ENCODE measurements around the gene EAPP.
"Not testable (repeated sequence)": the region's sequence is repeated elsewhere in the genome, so short reads cannot be mapped to it uniquely, and the experiment has no call there.

Gene EAPP

DNA sequence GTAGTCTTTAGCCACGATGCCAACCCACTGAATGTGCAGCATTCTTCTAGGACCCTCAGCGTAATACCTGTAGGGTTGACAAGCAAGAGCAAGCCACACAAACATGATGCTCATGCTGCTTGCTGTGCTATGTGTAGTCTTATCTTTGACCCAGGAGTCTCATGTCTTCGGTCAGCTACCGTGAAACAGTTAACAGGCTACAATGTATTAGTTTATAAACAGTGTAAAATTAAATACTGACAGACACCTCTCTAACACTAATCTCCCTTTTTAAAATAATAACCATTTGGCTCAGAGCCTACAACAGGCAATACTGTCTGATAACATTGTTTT lies 1.9 kb downstream of the EAPP start:
- no peak for DNase-seq

DNA sequence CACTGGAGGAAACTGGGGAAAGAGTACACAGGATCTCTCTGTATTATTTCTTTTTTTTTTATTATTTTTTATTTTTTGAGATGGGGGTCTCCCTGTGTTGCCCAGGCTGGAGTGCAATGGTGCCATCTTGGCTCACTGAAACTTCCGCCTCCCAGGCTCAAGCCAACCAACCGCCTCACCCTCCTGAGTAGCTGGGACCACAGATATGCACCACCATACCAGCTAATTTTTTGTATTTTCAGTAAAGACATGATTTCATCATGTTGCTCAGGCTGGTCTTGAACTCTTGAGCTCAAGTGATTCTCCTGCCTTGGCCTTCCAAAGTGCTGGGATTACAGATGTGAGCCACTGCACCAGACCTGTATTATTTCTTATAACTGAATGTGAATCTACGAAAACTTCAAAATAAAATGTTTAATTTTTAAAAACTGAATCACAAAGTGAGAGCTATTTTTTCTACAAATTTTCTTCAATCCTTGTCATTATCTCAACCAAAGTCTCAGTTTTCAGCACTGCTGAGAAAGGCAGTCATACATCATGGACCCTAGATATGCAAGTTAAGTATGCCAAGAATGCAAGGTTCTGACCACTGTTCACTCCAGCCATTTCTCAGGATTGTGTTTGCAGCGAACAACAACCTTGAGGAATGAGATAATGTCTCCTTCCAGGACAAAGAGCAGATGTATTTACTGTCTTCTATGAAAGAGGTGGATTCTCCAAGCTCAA lies 2.4 kb downstream of the EAPP start:
- DNase-seq: no peak

DNA sequence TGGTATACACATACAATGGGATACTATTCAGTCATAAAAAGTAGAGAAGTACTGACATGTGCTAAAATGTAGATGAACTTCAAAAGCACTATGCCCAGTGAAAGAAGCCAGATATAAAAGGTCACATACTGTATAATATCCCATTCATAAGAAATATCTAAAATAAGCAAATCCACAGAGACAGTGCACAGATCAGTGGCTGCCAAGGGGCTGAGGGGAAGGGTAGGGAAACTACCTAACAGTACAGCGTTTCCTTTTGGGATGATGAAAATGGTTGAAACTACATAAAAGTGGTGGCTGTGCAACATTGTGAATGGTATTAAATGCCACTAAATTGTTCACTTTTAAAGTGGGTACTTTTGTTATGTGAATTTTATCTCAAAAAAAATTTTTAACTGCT lies 11.9 kb downstream of the EAPP start:
- DNase-seq: no peak

DNA sequence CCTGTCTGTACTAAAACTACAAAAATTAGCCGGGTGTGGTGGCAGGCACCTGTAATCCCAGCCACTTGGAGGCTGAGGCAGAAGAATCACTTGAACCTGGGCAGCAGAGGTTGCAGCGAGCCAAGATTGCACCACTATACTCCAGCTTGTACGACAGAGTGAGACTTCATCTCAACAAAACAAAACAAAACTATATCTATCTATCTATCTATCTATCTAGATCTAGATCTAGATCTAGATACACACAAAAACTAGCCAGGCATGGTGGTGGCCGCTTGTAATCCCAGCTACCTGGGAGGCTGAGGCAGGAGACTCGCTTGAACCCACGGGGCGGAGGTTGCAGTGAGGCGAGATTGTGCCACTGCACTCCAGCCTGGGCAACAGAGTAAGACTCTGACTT lies 15.3 kb downstream of the EAPP start:
- DNase-seq: not testable (repeated sequence)

DNA sequence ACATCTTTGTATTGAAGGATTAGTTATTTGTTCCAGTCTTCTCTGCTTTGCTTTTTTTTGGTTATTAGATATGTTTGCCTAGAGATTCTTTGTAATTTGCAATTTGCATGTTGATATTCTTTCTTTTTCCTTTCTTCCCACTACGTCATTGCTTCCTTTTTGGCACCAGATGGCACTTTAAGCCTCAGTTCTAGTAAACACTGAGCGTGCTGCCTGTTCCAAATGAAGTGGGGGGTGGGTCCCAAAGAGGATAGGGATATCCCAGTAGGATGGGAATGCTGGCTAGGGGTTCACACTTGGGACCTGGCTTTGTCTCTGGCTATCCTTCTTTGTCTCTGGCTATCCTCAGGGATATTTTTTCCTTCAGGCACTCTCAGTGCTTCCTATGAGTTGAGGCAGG lies 17.0 kb downstream of the EAPP start:
- no peak for DNase-seq

DNA sequence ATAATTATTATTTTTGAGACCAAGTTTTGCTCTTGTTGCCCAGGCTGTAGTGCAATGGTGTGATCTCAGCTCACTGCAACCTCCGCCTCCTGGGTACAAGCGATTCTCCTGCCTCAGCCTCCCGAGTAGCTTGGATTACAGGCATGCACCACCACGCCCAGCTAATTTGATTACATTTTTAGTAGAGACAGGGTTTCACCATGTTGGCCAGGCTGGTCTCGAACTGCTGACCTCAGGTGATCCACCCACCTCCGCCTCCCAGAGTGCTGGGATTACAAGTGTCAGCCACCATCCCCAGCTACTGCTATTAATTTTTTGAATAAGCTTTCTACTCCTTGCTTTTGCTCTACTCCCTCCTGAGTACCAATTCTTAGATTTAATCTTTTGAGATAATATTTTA lies 18.4 kb downstream of the EAPP start:
- not testable (repeated sequence) for DNase-seq

DNA sequence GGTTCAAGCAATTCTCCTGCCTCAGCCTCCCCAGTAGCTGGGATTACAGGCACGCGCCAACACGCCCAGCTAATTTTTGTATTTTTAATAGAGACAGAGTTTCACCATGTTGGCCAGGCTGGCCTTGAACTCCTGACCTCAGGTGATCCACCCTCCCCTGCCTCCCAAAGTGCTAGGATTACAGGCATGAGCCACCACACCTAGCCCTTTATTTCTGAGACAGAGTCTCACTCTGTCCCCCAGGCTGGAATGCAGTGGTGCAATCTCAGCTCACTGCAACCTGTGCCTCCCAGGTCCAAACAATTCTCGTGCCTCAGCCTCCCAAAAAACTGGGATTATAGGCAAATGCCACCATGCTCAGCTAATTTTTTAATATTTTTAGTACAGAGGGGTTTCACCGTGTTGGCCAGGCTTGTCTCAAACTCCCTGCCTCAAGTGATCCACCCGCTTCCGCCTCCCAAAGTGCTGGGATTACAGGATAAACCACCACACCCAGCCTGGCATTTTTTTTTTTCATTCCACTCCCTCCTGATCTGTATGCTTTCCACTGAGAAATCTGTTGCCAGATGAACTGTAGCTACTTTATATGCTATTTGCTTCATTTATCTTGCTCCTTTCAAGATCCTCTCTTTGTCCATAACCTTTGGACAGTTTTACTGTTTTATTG lies 19.1 kb downstream of the EAPP start:
- not testable (repeated sequence) for DNase-seq

DNA sequence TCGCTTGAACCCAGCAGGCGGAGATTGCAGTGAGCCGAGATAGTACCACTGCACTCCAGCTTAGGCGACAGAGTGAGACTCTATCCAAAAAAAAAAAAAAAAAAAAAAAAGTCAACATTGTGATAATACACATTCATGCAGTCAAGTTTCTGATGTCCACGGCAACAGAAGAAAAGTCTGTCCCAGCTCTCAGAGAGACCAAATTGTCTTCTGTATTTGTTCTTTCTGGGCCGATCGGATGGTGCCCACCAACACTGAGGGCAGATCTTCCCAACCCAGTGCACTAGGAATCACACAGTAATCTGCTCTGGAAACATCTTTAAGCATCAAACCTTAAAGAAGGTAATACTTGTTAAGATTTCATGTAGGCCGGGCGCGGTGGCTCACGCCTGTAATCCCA lies 31.6 kb downstream of the EAPP start:
- DNase-seq: no peak

DNA sequence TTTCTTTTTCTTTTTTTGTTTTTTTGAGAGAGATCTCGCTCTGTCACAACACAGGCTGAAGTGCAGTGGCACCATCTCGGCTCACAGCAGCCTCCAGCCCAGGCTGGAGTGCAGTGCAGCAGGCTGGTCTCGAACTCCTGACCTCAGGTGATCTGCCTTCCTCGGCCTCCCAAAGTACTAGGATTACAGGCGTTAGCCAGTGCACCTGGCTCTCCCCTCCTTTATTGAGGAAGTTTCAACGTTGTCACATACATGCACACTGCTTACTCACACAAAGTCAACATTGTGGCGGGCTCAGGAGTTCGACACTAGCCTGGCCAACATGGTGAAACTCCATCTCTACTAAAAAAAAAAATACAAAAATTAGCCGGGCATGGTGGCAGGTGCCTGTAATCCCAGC lies 32.0 kb downstream of the EAPP start:
- no peak for DNase-seq

DNA sequence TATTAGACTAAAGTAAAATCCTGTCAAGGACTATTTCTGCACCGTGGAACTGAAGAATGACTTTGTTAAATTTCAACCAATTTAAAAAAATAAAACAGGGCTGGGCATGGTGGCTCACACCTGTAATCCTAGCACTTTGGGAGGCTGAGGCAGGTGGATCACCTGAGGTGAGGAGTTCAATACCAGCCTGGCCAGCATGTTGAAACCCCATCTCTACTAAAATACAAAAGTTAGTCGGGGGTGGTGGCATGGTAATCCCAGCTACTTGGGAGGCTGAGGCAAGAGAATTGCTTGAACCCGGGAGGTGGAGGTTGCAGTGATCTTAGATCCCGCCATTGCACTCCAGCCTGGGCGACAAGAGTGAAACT lies 34.4 kb downstream of the EAPP start:
- not testable (repeated sequence) for DNase-seq

DNA sequence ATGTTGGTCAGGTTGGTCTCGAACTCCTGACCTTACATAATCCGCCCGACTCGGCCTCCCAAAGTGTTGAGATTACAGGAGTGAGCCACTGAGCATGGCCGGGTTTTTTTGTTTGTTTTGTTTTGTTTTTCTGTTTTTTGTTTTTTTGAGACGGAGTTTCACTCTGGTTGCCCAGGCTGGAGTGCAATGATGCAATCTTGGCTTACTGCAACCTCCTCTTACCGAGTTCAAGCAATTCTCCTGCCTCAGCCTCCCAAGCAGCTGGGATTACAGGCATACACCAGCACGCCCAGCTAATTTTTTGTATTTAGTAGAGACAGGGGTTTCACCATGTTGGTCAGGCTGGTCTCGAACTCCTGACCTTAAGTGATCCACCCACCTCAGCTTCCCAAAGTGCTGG lies 35.5 kb downstream of the EAPP start:
- DNase-seq: not testable (repeated sequence)

DNA sequence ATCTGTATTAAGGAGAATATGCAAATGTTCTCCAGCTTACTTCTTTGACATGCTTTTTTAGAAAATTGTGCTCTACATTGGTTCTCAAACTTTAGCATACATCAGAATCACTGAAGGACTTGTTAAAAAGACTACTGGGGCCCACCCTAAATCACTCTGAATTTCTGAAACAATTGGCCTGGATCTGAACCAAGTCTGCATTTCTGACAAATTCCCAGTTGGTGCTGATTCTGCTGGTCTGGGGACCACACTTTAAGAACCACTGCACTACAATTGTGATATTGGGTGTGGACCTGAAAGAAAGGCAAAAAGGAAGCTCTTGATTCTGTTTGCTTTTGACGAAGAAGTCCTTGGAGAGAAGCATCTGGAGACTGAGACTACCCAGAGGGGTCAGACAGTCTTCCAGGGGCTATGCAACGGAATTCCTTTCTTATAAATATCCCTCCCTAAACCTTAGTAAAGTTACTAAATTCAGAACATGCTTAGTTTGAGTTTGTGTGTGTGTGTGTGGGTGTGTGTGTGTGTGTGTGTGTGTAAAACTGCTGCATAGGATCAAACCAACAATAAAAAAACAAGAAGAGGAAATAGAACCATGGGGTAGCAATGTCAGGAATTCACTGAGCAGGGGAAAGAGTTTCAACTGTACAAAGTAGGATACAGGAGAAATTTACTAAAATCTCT lies 36.8 kb downstream of the EAPP start:
- no peak for DNase-seq

DNA sequence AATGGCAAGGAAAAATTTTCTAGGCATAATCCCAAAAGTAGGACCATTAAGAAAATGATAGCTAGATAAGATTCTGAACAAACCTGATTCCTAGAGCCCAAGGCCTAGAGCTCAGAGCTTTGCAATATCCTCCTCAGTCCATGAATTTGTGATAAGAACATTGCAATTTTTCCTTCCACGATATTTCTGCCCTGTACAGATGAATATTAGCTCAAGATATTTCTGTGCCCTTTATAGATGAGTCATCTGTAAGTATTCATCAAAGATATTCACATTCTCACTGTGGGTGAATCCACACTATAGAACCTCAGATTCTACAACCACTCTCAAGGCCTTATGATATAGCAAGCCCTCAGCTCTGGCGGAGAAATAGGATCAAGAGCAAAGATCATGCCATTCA lies 37.5 kb downstream of the EAPP start:
- DNase-seq: no peak

DNA sequence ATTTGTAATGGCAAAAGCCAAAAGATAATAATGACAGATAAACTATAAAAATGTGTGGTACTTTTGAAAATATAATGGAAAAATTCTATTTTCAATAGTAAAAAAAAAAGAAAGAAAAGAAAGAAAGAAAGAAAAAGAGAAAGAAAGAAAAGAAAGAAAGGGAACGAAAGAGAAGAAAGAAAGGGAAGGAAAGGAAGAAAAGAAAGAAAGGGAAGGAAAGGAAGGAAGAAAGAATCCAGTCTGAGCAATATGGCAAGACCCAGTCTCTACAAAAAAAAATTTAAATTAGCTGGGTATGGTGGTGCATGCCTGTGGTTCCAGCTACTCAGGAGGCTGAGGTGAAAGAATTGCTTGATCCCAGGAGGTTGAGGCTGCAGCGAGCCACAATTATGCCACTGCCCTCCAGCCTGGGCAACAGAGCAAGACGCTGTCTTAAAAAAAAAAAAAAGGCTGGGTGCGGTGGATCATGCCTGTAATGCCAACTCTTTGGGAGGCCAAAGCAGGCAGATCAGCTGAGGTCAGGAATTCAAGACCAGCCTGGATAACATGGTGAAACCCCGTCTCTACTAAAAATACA lies 38.4 kb downstream of the EAPP start:
- DNase-seq: no peak

DNA sequence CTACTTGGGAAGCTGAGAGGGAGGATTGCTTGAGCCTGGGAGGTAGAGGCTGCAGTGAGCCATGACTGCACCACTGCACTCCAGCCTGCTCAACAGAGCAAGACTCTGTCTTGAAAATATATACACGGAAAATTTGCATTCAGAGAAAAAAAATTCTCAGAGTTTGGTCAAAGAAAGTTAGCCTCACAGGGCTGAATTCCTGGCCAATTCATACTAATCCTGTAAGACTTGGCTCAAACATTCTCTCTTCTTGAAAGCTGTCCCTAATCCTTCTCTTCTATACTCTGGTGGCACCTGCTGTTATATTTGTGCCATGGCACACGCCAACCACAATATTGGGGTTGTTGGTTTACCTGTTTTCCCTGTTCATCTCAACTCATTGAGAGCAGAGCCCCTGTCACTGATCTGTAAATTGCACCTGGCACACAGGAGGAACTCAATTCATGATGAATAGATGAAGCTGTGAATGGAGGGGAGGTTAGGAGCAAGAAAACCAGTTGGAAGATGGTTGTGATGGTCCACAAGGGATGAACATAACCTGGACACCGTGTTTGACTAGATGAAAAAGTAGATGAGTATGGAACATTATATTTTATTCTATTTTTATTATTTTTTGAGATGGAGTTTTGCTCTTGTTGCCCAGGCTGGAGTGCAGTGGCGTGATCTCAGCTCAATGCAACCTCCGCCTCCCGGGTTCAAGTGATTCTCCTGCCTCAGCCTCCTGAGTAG lies 40.7 kb downstream of the EAPP start:
- DNase-seq: no peak

DNA sequence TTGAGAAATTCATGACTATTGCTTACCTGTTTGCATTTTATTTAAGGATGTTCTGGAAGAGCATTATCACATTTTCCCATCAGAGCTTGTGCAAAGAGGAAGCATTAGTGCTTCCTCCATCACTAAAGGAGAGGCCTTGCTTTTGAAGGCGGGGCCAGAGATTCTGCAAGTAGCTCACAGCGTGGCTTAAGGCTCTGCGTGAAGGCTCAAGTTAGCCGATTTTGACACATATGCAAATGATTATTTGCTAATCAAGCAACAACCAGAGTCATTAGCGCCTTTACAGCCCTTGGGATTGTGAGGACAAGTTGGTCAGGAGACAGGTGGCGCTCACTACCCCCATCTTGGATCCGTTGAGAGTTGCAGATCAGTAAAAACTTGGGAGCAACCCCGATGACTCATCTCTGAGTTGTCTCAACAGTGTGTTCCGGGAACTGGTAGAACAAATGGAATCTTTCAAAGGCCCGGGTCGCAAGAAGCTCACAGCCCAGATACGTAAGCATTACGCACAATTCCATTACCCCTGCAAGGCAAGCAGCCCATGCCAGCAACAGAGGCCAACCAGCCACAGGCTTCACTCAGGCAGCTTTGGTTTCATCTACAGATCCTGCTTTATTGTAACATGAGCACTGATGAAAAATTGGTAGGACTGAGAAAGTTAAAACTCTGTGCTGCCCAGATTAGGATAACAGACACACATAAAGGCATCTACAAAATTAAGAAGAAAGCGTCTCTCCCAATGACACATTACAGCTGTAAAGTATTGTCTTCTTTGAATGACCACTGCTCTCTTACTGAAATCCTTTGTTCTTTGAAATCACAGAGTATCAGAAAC lies 42.6 kb downstream of the EAPP start:
- no peak for DNase-seq

DNA sequence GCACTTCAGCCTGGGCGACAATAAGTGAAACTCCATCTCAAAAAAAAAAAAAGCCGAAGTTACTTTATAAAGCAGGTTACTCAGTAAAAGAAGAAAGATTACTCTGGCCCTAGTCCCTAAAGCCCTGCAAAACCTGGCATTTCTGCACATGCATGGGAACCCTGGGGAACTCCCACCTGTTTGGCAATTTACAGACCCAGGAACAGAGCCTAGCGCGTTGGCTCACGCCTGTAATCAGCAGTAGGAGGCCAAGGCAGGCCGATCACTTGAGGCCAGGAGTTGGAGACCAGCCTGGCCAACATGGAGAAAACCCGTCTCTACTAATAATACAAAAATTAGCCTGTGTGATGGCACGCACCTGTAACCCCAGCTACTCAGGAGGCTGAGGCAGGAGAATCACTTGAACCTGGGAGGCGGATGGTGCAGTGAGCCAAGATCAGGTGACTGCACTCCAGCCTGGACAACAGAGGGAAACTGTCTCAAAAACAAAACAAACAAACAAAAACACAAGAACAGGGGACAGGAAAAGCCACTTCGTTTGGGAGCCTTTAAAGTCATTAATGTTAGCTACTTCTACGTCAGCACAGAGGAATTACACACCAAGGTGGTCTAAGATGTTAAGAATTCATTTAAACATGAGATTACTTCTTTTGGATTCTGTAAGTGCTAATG lies 43.4 kb downstream of the EAPP start:
- DNase-seq: no peak

DNA sequence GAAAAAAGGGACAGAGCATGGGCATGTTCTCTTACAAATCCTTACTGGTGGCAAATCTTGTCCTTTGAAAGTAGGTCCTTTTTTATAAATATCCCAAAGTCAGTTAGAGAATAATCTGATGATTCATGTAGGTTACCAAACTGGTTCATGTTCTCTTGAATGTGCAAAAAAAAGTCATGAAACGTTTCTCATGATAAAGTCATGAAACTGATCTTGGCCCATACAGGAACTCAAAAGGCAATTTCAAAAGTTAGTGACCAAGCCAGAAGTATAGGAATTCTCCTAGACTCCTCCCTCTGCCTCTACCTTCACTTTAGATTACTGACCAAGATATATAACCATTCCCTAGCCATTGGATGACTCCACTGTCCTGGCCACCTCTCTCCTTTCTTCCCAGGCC lies 50.2 kb downstream of the EAPP start:
- DNase-seq: no peak

DNA sequence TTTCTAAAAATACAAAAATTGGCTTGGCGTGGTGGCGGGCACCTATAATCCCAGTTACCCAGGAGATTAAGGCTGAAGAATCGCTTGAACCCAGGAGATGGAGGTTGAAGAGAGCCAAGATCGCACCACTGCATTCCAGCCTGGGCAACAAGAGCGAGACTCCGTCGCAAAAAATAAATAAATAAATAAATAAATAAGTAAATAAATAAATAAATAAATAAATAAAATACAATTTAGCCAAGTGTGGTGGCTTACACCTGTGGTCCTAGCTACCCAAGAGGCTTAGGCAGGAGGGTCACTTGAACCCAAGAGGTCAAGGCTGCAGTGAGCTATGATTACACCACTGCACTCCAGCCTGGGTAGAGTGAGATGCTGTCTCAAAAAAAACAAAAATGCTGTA lies 51.0 kb downstream of the EAPP start:
- no peak for DNase-seq

DNA sequence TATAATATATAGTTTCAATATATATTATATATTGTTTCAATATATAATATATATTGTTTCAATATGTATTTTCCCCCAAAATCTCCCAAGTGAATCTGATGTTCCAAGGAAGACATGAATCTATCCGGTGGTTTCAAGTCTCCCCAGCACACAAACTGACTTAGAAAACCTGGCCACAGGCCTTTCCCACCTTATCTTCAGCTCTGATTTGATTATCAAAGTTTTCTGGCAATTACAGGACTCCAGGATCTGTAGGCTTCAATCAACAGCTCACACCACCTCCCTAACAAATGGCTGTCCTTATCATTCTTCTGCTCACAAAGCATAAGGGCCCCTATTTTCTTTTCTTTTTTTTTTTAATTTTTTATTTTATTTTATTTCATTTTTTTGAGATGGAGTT lies 54.8 kb downstream of the EAPP start:
- no peak for DNase-seq

DNA sequence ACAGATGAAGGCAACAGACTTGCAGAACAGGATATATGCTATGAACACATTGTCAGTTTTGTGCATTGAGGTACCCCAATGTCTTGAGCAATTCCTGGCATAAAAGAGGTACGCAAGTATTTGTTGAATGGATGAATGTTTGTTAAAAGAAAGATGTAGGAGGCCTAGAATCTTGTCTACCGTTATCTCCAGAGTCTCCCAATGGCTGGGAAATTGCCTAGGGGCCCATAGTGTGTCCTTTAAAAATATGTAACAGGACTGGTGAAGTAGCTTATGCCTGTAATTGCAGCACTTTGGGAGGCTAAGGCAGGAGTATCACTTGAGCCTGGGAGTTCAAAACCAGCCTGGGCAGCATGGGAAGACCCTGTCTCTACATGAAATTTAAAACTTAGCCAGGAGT lies 57.0 kb downstream of the EAPP start:
- no peak for DNase-seq

DNA sequence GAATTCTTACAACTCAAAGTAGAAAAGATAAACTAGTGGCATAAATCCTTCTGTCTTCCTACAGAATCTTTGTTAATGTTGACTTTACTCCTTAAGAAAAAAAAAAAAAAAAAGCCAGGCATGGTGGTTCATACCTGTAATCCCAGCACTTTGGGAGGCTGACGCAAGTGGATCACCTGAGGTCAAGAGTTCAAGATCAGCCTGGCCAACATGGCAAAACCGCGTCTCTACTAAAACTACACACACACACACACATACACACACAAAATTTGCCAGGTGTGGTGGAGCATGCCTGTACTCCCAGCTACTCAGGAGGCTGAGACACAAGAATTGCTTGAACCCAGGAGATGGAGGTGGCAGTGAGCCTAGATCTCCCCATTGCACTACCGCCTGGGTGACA lies 59.8 kb downstream of the EAPP start:
- no peak for DNase-seq
